Vagina (tissue), 2 donors: Measurements from ENCODE around the gene TPD52L2. TPM values are rescaled to one million over a fixed set of nuclear protein-coding genes. Genes with fewer than 3 reads are reported as not detected.

ENCODE experiments used
- DNase-seq, 2 donors: peaks; one replicate each; pipeline ENCODE4 v3.0.0-alpha.2; 2017; ENCODE audit errors: extremely low spot score in 2 of 2
- H3K27ac ChIP-seq: fragments of 200-600 bp; sonication (generic); one replicate; pipeline ENCODE4 v1.5.1; 2019
- H3K27me3 ChIP-seq: fragments of 200-600 bp; sonication (generic); one replicate; pipeline ENCODE4 v1.5.1; 2019
- H3K36me3 ChIP-seq, 2 donors: fragments of 200-600 bp; sonication (generic); one replicate each; pipeline ENCODE4 v1.5.1; 2017 to 2019
- H3K4me1 ChIP-seq: fragments of 200-600 bp; sonication (generic); one replicate; pipeline ENCODE4 v1.5.1; 2019
- H3K4me3 ChIP-seq, 2 donors: fragments of 200-600 bp; sonication (generic); 1 replicate in 1 of 2; 2 replicates in 1 of 2; pipeline ENCODE4 v1.5.1; 2016 to 2019
- H3K9me3 ChIP-seq: fragments of 200-600 bp; sonication (generic); one replicate; pipeline ENCODE4 v1.5.1; 2019
- POLR2A ChIP-seq, 2 donors: fragments of 450-650 bp; IDR thresholded peaks; one replicate each; pipeline ENCODE4 v1.6.1; 2017; ENCODE audit warnings: antibody characterized with exemption in 2 of 2, mild to moderate bottlenecking in 2 of 2, moderate library complexity in 2 of 2
- POLR2AphosphoS5 ChIP-seq, 2 donors: sonication (generic); formaldehyde crosslinking; IDR thresholded peaks; one replicate each; pipeline ENCODE4 v1.9.0; 2017; ENCODE audit warnings: antibody characterized with exemption in 2 of 2, mild to moderate bottlenecking in 2 of 2, low read depth in 1 of 2; ENCODE audit not compliant: insufficient read depth in 1 of 2
- intact Hi-C: fragments of 100-400 bp; cut with DNase I; formaldehyde crosslinking; loops from one replicate; pipeline ENCODE4 v1.15.1; 2023
- total RNA-seq: library from RNA; depleted of rRNA; stranded (reverse); fragments of >200 nt; gene quantifications from one replicate; pipeline ENCODE4 v1.2.3, GENCODE V29; 2016
- TF ChIP-seq, protein P1 (sequence below), 3 experiments: fragments of 450-650 bp in 2 of 3; fragments of 200-600 bp in 1 of 3; sonication (generic) in 1 of 3; IDR thresholded peaks; one replicate each; pipeline ENCODE4 v1.5.1; 2017 to 2019; ENCODE audit warnings: antibody characterized with exemption in 3 of 3, mild to moderate bottlenecking in 2 of 3, moderate library complexity in 2 of 3

Gene TPD52L2
- total RNA-seq, 1 donor from 2014 or later = 90.1 TPM

DNA sequence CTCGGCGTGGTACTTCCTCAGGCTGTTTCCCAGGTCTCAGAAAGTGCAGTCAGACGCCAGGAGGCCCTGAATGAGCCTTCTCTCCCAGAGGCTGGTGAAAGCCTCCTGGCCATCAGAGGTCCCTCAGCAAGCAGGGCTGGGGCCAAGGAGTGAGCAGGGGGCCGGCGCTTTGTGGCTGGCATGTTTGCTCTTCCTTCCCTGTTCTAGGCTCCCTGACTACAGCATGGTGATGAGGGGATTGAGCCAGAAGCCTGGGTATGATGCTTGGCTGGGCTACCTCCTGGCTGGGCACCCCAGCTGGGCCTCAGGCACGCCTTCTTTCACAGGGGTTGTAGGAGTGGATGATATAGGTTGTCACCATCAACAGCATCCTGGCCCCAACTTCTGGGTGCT, 18.1 kb downstream of the TPD52L2 start:
- no peaks in the 10 kb centered on the region for H3K9me3 ChIP-seq
- DNase-seq = no peak
- intact Hi-C loops = no loop called here
- H3K27ac ChIP-seq = no peak overlapping the region
- TF ChIP-seq, protein P1, sequence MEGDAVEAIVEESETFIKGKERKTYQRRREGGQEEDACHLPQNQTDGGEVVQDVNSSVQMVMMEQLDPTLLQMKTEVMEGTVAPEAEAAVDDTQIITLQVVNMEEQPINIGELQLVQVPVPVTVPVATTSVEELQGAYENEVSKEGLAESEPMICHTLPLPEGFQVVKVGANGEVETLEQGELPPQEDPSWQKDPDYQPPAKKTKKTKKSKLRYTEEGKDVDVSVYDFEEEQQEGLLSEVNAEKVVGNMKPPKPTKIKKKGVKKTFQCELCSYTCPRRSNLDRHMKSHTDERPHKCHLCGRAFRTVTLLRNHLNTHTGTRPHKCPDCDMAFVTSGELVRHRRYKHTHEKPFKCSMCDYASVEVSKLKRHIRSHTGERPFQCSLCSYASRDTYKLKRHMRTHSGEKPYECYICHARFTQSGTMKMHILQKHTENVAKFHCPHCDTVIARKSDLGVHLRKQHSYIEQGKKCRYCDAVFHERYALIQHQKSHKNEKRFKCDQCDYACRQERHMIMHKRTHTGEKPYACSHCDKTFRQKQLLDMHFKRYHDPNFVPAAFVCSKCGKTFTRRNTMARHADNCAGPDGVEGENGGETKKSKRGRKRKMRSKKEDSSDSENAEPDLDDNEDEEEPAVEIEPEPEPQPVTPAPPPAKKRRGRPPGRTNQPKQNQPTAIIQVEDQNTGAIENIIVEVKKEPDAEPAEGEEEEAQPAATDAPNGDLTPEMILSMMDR (IDR thresholded peaks at IDR 0.05) = no peak
- TF ChIP-seq POLR2A (IDR thresholded peaks at IDR 0.05) (no peak), POLR2AphosphoS5 (IDR thresholded peaks at IDR 0.05; ENCODE audit: insufficient read depth in 1 of 2, low read depth in 1 of 2) (no peak)
- no peaks in the 10 kb centered on the region for H3K27me3 ChIP-seq
- no peaks in the 10 kb centered on the region for H3K4me1 ChIP-seq
- no peak overlapping the region for H3K4me3 ChIP-seq
- peaks cover 0 to 48% of the 10 kb centered on the region in 2 donors for H3K36me3 ChIP-seq

DNA sequence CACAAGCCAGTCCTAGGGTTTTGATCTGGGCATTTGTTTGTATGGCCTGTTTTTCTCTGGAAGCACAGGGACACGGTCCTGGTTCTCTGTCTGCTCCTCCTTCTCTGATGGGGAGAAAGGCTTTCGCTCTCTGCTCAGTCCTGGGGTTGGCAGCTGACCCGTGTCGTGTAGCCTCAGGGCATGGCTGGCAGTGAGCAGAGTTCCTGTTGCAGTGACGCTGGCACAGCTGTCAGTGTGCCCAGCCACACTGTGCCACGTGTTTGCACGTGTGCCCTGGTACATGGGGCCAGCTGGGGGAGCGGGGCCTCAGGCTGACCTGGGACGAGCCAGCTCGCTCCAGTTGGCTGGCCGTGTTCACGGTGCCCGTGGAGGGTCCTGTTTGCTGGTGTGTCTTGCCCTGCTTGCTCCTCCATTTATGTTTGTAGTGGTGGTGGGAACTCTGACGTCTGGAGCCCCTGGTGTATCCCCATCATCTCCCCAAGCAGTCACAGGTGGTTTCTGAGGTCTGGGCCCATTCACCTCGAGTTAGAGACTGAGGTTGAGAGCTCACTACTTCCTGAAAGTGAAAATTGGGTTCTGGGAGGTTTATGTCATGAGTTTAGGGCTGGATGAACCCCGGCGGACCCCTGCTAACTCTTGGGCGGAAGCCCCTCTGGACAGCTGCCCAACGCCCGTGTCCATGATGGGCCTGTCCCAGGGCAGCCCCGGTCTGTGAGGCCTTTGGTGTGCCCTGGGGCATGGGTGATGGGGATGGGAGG, 19.6 kb downstream of the TPD52L2 start:
- H3K36me3 ChIP-seq = peaks cover 0 to 44% of the 10 kb centered on the region in 2 donors
- no peaks in the 10 kb centered on the region for H3K9me3 ChIP-seq
- no peak for DNase-seq
- H3K27me3 ChIP-seq = no peaks in the 10 kb centered on the region
- H3K27ac ChIP-seq = no peak overlapping the region
- peaks cover 4% of the 10 kb centered on the region for H3K4me1 ChIP-seq
- H3K4me3 ChIP-seq = no peak overlapping the region
- TF ChIP-seq POLR2A (IDR thresholded peaks at IDR 0.05) = no peak
- TF ChIP-seq, protein P1 (IDR thresholded peaks at IDR 0.05) = no peak
- no peak for TF ChIP-seq POLR2AphosphoS5 (IDR thresholded peaks at IDR 0.05; ENCODE audit: insufficient read depth in 1 of 2, low read depth in 1 of 2)
- intact Hi-C loops = no loop called here

DNA sequence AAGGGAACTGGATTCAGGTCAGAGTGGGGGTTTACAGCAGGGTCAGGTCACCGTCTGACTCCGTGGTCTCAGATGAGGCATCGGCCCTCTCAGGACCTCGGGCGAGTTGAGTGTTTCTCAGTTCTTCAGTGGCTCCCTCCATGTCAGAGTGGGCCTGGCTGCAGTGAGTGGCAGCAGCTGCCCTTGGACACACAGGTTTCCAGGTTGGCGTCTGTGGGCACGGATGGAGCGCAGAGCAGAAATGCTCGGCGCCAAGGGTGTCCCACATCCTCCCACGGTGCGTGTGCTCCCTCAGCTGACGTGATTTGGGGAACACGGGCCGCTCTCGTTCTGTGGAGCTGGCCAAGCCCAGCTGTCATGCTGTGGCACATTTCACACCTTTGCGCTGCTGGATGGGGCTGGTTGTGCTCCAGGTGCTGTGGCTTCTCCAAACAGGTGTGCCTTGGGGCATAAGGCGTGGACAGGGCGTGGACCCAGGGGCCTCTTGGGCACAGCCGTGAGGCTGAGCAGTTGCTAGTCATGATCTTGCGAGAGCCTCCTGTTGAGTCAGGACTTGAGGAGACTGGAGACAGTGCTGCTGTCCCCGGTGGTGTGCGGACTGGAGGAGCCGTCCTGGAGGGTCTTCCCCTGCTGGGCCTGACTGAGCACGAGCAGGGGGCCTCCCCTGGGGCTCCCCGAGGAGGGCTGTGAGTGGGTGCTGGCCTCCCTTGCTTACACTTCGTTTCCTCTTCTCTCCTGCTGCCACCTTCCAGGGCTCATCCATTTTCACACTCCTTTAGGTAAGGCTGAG, 20.4 kb downstream of the TPD52L2 start:
- H3K36me3 ChIP-seq = peaks cover 0 to 44% of the 10 kb centered on the region in 2 donors
- DNase-seq = no peak
- TF ChIP-seq POLR2AphosphoS5 (IDR thresholded peaks at IDR 0.05; ENCODE audit: insufficient read depth in 1 of 2, low read depth in 1 of 2) (no peak), POLR2A (IDR thresholded peaks at IDR 0.05) (no peak)
- TF ChIP-seq, protein P1 (IDR thresholded peaks at IDR 0.05) = no peak
- H3K4me3 ChIP-seq = no peak overlapping the region
- H3K27ac ChIP-seq = no peak overlapping the region
- no peaks in the 10 kb centered on the region for H3K27me3 ChIP-seq
- H3K9me3 ChIP-seq = no peaks in the 10 kb centered on the region
- H3K4me1 ChIP-seq = peaks cover 11% of the 10 kb centered on the region
- intact Hi-C loops = no loop called here

DNA sequence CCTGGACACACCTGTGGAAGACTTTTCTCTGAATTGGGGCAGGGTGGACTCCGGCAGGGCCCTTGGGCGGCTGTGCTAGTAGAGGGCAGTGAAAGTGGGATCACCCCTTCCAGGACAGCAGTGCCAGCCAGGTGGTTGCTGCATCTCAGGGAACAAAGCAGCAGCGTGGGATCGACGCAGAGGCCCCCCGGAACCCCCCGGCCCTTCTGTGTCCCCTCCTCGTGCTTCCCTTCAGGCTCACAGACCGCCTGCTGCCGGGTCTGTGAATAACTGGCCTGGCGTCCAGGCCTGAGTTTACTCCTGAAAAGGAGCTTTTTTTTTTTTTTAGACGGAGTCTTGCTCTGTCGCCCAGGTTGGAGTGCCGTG, 21.0 kb downstream of the TPD52L2 start:
- Histone ChIP-seq H3K27ac (no peak overlapping the region), H3K4me3 (no peak overlapping the region), H3K36me3 (peaks cover 0 to 44% of the 10 kb centered on the region in 2 donors), H3K9me3 (no peaks in the 10 kb centered on the region), H3K27me3 (no peaks in the 10 kb centered on the region), H3K4me1 (peaks cover 14% of the 10 kb centered on the region)
- TF ChIP-seq POLR2AphosphoS5 (IDR thresholded peaks at IDR 0.05; ENCODE audit: insufficient read depth in 1 of 2, low read depth in 1 of 2) = no peak
- TF ChIP-seq, protein P1 (IDR thresholded peaks at IDR 0.05) = no peak
- TF ChIP-seq POLR2A (IDR thresholded peaks at IDR 0.05) = no peak
- no peak for DNase-seq
- intact Hi-C loops = no loop called here

GRCh38 chr20:63886921-63887320, 21.9 kb downstream of the TPD52L2 start:
- TF ChIP-seq, protein P1 (IDR thresholded peaks at IDR 0.05) = no peak
- TF ChIP-seq POLR2A (IDR thresholded peaks at IDR 0.05) (no peak), POLR2AphosphoS5 (IDR thresholded peaks at IDR 0.05; ENCODE audit: insufficient read depth in 1 of 2, low read depth in 1 of 2) (no peak)
- Histone ChIP-seq H3K4me1 (peaks cover 15% of the 10 kb centered on the region), H3K4me3 (no peak overlapping the region), H3K27ac (no peak overlapping the region), H3K27me3 (no peaks in the 10 kb centered on the region), H3K9me3 (no peaks in the 10 kb centered on the region), H3K36me3 (peaks cover 0 to 52% of the 10 kb centered on the region in 2 donors)
- intact Hi-C loops = no loop called here
- no peak for DNase-seq
